LNCAP (cell line): Measurements from ENCODE around the gene NANS.

ENCODE experiments used
- TF ChIP-seq, protein P1 (sequence below): fragments of 450-650 bp; IDR thresholded peaks from 2 replicates; pipeline ENCODE4 v1.5.1; 2017; ENCODE audit warnings: mild to moderate bottlenecking

The NANS gene

DNA sequence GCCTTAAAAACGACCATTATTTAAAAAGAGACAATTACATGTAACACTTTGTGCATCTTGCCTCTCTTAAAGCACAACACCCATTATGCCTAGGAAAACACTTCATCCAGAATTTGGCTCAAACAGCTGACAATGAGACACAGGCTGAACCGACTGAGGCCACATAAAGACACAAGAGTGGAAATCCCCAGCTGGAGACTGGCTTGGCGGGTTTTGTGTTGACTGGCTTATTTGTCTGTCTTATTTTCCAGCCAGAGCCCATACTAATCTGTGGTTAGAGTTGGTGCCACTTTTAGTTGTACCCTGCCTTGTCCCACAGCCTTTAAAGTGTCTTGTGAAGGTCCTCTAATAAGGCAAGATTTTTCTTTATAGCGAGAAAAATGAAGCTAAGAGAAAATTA is 41.3 kb downstream of the NANS start:
- TF ChIP-seq, protein P1, sequence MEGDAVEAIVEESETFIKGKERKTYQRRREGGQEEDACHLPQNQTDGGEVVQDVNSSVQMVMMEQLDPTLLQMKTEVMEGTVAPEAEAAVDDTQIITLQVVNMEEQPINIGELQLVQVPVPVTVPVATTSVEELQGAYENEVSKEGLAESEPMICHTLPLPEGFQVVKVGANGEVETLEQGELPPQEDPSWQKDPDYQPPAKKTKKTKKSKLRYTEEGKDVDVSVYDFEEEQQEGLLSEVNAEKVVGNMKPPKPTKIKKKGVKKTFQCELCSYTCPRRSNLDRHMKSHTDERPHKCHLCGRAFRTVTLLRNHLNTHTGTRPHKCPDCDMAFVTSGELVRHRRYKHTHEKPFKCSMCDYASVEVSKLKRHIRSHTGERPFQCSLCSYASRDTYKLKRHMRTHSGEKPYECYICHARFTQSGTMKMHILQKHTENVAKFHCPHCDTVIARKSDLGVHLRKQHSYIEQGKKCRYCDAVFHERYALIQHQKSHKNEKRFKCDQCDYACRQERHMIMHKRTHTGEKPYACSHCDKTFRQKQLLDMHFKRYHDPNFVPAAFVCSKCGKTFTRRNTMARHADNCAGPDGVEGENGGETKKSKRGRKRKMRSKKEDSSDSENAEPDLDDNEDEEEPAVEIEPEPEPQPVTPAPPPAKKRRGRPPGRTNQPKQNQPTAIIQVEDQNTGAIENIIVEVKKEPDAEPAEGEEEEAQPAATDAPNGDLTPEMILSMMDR: no peak

DNA sequence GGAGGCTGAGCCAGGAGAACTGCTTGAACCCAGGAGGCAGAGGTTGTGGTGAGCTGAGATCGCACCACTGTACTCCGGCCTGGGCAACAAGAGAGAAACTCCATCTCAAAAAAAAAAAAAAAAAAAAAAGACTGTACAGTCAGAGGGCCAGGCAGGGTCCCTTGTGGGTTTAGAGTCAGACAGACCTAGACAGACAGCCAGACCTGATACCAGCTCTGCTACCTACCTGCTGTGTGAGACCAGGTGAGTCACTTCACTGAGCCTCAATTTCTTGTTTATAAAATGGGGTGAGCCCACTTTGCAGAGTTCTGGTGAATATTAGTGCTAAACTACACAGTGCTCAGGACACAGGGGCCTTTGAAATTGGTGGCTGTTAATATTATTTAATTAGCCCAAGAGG is 42.8 kb downstream of the NANS start:
- TF ChIP-seq, protein P1: no peak

DNA sequence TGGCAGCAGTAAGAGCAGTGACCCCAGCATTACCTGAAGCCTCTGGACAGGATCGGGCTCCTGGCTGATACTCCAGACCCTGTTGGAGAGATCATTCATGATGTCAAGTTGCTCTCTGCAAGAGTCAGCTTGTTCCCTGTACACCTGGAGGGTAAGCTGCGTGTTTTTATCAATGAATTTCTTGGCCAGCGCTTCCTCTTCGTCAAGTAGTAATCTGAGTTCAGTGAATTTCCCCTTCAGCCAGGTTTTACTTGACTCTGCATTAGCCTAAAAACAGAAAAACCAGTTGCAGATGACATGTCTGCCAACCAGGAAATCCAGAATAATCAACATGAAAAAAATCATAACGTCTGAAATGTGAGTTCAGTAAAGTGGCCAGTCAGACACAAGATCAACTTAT is 43.4 kb downstream of the NANS start:
- TF ChIP-seq, protein P1: no peak

DNA sequence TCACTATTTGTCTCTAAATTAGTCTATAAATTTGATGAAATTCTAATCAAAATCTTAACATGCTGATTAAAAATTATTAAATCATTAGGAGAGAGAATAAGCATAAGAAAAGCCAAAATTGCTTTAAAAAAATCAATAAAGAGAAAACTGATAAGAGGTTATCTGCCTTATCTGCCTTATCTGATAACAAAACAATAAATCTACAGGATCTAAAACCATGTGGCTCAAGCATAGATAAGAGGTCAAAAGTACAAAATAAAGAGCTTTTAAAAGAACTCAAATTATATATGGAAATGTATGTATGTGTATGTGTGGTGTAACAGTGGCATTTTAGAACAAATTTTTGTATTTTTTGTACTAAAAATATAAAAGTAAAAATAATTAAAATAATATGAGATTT is 43.9 kb downstream of the NANS start:
- TF ChIP-seq, protein P1: no peak

DNA sequence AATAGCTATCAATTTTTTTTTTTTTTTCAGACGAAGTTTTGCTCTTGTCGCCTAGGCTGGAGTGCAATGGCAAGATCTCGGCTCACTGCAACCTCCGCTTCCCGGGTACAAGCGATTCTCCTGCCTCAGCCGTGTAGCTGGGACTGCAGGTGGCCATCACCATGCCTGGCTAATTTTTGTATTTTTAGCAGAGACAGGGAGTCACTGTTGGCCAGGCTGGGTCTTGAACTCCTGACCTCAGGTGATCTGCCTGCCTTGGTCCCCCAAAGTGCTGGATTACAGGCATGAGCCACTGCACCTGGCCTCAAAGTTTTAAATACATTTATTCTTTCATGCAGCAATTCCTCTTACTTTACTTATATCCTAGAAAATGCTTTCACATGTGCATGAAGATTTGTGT is 44.9 kb downstream of the NANS start:
- TF ChIP-seq, protein P1: no peak

DNA sequence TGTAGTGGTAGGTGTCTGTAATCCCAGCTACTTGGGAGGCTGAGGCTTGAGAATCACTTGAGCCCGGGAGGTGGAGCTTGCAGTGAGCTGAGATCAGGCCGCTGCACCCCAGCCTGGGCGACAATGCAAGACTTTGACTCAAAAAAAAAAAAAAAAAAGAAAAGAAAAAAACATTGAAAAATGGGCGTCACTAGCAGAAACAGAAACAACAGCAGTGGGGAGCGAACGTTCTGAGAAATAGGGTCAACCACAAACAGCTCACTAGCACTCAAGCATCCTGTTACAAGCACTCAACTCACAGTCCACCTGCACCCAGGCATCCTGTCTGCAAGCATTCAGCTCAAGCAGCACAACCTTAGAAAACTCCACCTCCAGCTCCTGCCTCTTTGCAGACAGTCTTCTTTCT is 45.3 kb downstream of the NANS start:
- TF ChIP-seq, protein P1: no peak

DNA sequence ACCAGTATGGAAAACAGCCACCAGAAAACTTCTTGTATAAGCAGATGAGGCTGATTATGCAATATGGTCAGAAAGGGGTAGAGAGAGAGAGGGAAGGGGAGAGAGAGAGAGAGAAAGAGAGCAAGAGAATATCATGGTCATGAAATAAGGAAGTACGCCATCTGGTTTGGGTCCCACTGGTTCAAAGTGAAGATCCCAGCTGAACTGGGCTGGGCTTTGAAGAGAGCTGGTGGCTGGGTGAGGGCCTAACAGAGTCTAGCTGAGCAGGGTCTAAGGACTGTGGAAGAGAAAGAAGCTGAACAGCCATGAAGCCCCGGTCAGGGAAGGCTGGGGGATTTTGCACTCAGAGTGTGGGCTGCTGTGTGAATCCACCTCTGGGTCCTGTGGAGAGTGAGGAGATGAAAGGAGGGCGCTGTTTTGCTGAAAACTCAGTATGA is 47.9 kb downstream of the NANS start:
- TF ChIP-seq, protein P1: no peak

DNA sequence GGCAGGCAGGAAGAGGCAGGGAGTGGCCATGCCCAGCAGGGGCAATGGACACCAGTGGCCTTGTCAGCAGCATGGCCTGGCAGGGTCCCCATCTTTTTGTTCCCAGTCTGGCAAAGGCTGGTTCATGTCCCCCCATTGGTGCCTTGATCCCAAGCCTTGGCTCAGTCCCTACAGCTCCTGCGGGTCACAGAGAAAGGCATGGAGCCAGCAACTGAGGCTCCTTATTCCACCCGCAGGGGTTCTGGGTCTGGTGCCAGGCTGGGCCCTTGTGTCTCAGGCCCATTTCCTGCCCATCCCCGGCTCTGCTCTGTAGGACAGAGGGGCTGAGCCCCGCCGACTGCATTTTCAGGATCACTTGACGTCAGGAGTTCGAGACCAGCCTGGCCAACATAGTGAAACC is 48.5 kb downstream of the NANS start:
- TF ChIP-seq, protein P1: no peak
